PFSK-1 (cell line): ENCODE measurements around the gene PALM2AKAP2.

ENCODE experiments used
- POLR2AphosphoS5 ChIP-seq: IDR thresholded peaks from 2 replicates; pipeline ENCODE4 v1.6.1; 2012; ENCODE audit warnings: low read depth, mild to moderate bottlenecking, control low read depth, low read length, moderate library complexity
- REST ChIP-seq, 2 experiments: IDR thresholded peaks; 2 replicates each; pipeline versions ENCODE4 v1.6.1 to v1.8.0; 2011 to 2012; ENCODE audit warnings: low read depth in 2 of 2, low read length in 2 of 2, control low read depth in 1 of 2, inconsistent platforms in 1 of 2, mild to moderate bottlenecking in 1 of 2, moderate library complexity in 1 of 2; ENCODE audit not compliant: insufficient read depth in 1 of 2
- SIN3A ChIP-seq: IDR thresholded peaks from 2 replicates; pipeline ENCODE4 v1.6.1; 2012; ENCODE audit warnings: mild to moderate bottlenecking, low read length, moderate library complexity, borderline replicate concordance; ENCODE audit not compliant: insufficient read depth
- TAF1 ChIP-seq: IDR thresholded peaks from 2 replicates; pipeline ENCODE4 v1.6.1; 2012; ENCODE audit warnings: low read length, control low read depth, borderline replicate concordance; ENCODE audit not compliant: insufficient read depth

GRCh38 chr9:109794361-109795012, 14.5 kb downstream of the PALM2AKAP2 start:
- TF ChIP-seq REST (IDR thresholded peaks at IDR 0.05; ENCODE audit: insufficient read depth in 1 of 2, low read depth in 2 of 2, low read length in 2 of 2) (no peak), POLR2AphosphoS5 (no peak), TAF1 (no peak), SIN3A (no peak)
